GM12878 (cell line): ENCODE measurements around the gene GPX7.

ENCODE experiments used
- FOS ChIP-seq: IDR thresholded peaks from 3 replicates; pipeline ENCODE4 v1.6.1; 2011; ENCODE audit warnings: borderline replicate concordance; ENCODE audit not compliant: insufficient read length; ENCODE audit errors: extremely low read depth
- MTA3 ChIP-seq: IDR thresholded peaks from 2 replicates; pipeline ENCODE4 v1.6.1; 2012; ENCODE audit warnings: low read length, inconsistent platforms, borderline replicate concordance
- SIN3A ChIP-seq: IDR thresholded peaks from 2 replicates; pipeline ENCODE4 v1.6.1; 2012; ENCODE audit warnings: low read depth, low read length, improper control_type of control experiment
- SIX5 ChIP-seq: IDR thresholded peaks from 2 replicates; pipeline ENCODE4 v1.6.1; 2011; ENCODE audit warnings: mild to moderate bottlenecking, low read depth, low read length, moderate library complexity; ENCODE audit not compliant: severe bottlenecking
- SREBF2 ChIP-seq: IDR thresholded peaks from 2 replicates; pipeline ENCODE4 v1.6.1; 2012; ENCODE audit warnings: mild to moderate bottlenecking, low read length
- TF ChIP-seq, protein P1 (sequence below): IDR thresholded peaks from 2 replicates; pipeline ENCODE4 v1.6.1; 2011; ENCODE audit warnings: mild to moderate bottlenecking, low read depth, low read length, moderate library complexity; ENCODE audit not compliant: insufficient replicate concordance
- TF ChIP-seq, protein P2 (sequence below), 3 experiments: IDR thresholded peaks in 2 of 3; conservative IDR thresholded peaks in 1 of 3; 2 replicates each; pipeline ENCODE4 v1.5.1; 2011; ENCODE audit warnings: low read depth in 3 of 3, low read length in 3 of 3, mild to moderate bottlenecking in 3 of 3, control low read depth in 2 of 3, moderate library complexity in 2 of 3, inconsistent platforms in 1 of 3, mixed read lengths in 1 of 3; ENCODE audit not compliant: control insufficient read depth in 2 of 3, insufficient read depth in 1 of 3; ENCODE audit errors: extremely low read depth in 1 of 3

DNA sequence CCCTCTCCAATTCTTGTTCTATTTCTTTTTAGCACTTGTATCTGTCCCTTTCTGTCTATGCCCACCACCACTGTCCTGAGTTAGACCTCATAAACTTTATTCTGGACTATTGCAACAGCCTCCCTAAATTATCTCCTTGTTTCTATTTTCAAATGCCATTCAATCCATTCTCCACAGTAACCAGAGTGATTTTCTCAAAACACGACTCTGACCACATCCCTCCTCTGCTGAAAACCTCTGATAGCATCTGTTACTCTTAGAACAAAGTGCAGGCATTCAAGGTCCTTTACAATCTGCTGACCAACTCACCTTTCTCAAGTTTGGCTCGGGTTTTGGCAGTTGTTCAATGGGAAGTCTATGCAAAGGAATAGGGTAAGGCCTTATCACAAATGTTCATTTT, 22.8 kb upstream of the GPX7 start:
- TF ChIP-seq, protein P1, sequence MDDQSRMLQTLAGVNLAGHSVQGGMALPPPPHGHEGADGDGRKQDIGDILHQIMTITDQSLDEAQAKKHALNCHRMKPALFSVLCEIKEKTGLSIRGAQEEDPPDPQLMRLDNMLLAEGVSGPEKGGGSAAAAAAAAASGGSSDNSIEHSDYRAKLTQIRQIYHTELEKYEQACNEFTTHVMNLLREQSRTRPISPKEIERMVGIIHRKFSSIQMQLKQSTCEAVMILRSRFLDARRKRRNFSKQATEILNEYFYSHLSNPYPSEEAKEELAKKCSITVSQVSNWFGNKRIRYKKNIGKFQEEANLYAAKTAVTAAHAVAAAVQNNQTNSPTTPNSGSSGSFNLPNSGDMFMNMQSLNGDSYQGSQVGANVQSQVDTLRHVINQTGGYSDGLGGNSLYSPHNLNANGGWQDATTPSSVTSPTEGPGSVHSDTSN, result no peak
- TF ChIP-seq, protein P2, sequence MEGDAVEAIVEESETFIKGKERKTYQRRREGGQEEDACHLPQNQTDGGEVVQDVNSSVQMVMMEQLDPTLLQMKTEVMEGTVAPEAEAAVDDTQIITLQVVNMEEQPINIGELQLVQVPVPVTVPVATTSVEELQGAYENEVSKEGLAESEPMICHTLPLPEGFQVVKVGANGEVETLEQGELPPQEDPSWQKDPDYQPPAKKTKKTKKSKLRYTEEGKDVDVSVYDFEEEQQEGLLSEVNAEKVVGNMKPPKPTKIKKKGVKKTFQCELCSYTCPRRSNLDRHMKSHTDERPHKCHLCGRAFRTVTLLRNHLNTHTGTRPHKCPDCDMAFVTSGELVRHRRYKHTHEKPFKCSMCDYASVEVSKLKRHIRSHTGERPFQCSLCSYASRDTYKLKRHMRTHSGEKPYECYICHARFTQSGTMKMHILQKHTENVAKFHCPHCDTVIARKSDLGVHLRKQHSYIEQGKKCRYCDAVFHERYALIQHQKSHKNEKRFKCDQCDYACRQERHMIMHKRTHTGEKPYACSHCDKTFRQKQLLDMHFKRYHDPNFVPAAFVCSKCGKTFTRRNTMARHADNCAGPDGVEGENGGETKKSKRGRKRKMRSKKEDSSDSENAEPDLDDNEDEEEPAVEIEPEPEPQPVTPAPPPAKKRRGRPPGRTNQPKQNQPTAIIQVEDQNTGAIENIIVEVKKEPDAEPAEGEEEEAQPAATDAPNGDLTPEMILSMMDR (IDR thresholded peaks at IDR 0.05 in 2 of 3, conservative IDR thresholded peaks at IDR 0.05 in 1 of 3; ENCODE audit: control insufficient read depth in 2 of 3, extremely low read depth in 1 of 3, insufficient read depth in 1 of 3, low read depth in 3 of 3, low read length in 3 of 3), result no peak
- TF ChIP-seq FOS, result no peak
- TF ChIP-seq SIN3A, result no peak
- no peak for TF ChIP-seq SREBF2
- no peak for TF ChIP-seq MTA3
- TF ChIP-seq SIX5, result no peak
